ENCODE measurements around the gene TSPO2.
"Not testable (repeated sequence)": the region's sequence is repeated elsewhere in the genome, so short reads cannot be mapped to it uniquely, and the experiment has no call there.

The TSPO2 gene, protein sequence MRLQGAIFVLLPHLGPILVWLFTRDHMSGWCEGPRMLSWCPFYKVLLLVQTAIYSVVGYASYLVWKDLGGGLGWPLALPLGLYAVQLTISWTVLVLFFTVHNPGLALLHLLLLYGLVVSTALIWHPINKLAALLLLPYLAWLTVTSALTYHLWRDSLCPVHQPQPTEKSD

DNA sequence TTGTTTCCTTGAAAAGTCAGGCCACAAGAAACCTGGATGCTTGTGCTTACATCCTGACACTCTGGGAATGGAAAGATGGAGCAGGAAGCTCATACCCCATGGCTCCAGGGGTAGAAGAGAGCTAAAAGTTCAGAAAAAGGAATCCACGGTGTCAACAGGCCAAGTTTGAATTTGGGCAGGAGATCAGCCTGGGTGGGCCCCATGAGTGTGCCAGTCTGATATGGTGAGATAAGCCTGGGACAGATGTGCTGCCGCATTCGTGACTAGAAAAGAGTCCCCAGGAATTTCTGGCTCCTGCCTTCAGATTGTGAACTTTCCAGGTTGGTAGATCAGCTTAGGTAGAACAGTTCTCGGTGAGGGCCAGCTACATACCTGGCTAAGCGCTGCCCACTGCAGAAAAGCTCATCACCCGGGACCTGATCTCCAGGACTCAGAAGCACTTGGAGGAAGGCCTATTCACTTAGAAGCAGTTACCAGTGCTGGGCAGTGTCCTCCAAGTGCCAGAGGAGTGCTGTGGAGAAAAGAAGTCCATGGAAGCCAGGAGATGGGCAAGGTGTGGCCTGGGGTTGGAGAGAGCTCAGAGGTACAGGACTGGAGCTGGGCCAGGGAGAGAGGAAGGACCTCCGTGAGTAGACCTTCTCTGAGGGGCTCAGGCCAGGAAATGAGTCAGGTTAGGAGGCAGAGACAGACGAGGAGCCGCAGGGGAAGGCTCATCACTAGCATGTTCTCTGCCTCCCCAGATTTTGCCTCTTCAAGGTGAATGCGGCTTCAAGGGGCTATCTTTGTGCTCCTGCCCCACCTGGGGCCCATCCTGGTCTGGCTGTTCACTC, at the start of gene TSPO2:
Gene TSPO2 (plus strand): TSS at position 242 of the 830 bp plus-strand sequence. CDS start 519 bp downstream, at position 761.
- no peak for FAIRE-seq

DNA sequence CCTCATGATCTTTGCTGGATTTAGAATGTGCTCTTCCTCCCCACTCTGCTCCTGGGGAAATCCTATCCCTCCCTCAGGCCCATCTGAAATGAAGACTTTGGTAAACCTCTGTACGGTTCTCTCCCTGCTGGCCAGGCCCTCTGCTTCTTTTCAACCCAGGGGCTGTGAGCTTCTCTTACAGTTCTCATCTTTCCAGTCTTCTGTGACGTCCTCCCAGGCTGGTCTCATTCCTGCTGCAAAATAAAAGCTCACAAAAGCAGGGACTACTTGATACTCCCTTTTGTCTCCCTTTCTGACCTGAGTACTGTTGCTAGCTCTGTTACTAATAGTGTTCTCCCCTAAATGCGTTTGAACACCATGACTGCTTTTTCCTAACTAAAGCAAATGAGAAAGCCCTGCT, 49.5 kb upstream of the TSPO2 start:
- no peak for FAIRE-seq

DNA sequence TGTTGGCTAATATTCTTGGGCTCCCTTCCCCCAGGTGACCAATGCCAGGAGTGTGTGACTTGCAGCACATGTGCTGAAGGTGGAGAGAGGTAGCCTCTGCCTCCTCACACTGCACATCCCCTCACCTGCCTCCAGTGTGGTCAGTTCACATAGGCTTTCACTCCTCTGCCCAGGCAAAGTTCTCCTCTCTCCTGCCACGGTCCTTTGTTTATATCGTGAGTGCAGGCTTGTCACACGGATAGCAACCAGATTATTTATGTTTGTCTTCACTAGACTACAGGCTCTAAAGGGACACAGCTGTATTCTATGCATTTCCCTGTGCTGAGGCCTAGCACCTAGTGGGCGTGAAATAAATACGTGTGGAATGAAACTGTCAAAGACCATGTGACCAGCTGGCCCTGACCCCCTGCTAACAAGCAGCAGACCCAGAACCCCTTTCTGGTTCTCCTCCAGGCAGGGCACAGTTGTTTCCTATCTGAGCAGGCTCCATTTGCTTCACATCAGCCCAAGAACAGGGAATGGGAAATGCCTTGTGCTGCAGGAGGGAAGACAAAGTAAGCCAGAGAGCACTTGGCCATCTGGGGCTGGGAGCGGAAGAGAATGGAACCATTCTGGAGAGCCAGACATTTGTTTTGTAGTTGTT, 45.6 kb upstream of the TSPO2 start:
- no peak for FAIRE-seq

DNA sequence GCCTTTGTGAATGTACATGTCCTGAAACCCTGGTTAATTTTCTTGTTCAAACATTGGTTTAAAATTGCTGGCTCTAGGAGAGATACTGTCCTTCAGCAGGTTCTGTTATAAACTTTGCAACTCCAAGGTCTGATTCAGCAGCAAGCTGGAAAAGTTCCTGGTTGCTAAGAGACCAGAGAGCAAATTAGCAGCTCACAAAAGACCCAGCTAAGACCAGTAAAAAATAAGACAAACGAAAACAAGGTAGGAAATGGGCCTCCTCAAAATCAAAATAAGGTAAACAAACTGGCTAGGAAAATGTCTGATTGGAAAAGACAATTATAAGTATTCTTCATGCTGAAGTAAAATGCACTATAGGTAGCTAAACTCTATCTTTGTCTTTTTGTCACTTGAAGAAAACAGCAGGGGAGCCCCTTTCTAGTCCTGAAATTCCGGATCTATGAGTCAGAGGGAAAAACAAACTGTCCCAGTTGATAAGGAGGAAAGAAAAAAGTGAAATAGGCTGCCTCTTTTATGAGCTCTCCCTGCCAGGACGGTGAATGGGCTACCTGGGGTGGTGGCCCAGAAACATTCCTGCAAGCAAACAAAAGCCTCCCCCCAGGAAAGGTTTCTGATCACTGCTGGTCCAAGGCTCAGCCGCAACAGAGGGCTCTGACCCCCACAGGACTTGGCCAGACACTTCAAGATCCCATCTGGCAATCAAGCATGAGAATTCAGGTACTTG, 44.9 kb upstream of the TSPO2 start:
- no peak for FAIRE-seq

DNA sequence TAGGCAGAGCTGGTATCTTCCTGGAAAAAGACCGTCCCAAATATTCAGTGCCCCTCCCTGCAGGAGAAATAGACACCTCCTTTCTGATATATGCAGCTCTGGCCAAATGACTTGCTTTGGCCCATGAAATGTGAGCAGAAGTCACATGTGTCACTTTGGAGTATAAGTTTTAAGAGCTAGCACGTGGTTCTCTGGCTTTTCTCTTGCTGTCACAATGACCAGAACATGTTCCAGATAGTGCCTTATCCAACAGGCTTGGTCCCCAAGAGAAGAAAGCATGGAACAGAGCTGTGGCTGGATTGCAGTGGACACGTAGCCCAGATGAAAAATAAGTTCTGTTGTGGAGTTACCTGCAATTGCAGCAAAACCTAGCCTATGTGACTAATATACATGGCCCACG, 43.6 kb upstream of the TSPO2 start:
- no peak for FAIRE-seq

DNA sequence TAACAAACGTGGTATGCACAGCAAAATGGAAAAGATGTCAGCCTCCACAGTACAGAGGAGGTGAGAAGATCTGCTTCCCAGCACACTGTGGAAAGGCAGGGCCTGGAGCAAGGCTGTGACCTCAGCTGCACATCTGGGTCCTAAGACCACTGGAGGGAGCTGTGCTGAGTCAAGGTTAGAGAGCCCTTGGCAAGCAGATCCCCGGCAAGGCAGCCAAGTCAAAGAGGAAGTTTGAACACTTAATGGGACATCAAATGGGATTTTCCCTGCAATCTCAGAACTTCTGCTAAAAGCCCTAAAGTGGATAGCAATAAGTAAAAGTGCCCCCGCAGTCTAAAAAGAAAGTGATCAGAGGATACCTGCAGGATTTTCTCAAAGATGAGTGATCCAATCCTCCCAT, 42.7 kb upstream of the TSPO2 start:
- no peak for FAIRE-seq

DNA sequence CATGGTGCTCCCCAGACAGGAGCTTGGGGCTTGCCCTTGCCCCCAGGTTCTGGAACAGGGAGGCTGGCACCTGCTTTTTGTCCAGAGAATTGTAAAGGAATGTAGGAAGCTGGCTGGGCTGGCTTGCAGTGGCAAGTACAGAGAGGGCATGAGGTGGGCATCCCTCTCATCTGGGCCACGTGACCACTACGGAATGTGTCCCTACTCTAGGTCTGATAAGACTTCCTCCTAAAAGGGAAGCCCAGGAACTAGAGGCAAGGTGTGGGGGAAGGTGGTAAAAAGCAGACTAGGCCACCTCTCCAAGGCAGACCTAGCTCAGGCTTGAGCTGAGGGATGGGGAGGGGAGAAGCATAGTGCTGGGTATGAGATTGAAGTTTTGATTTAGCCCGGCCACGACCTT, 42.0 kb upstream of the TSPO2 start:
- no peak for FAIRE-seq

DNA sequence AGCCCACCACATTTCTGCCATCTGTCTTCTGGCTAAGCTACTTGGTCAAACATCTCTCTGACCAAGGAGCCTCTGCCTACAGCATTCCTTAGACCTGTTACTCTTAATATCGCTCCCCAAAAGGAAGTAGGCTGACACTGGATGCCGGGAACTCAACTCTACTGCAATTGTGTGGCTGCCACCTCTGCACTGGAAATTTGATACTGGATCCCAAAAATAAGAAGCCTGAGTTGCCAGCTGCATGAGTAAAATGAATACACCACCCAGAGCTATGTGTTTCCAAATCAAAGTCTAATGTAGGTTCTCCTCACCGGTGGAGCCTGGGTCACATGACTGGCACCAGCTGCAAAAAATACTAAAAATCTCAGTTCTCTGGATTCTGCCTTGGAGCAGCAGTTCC, 40.1 kb upstream of the TSPO2 start:
- no peak for FAIRE-seq

DNA sequence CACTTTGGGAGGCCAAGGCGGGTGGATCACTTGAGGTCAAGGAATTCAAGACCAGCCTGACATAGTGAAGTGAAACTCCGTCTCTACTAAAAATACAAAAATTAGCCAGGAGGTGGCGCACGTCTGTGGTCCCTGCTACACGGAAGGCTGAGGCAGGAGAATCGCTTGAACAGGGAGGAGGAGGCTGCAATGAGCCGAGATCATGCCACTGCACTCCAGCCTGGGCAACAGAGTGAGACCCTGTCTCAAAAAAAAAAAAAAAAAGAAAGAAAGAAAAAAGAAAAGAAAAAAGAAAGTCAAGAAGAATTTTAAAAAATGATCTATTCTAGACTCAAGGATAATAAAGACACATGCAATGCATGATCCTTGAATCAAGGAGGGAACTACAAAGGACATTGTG, 36.0 kb upstream of the TSPO2 start:
- not testable (repeated sequence) for FAIRE-seq

DNA sequence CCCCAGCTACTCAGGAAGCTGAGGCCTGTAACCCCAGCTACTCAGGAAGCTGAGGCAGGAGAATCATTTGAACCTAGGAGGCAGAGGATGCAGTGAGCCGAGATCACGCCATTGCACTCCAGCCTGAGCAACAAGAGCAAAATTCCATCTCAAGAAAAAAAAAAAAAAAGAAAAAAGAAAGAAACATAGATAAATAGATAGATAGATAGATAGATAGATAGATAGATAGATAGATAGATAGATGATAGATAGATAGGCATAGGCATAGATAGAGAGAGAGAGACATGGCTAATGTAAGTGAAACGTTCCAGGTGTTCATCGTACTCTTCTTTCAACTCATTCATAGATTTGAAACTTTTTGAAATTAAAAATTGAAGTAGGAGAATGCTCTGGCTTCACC, 35.3 kb upstream of the TSPO2 start:
- not testable (repeated sequence) for FAIRE-seq

DNA sequence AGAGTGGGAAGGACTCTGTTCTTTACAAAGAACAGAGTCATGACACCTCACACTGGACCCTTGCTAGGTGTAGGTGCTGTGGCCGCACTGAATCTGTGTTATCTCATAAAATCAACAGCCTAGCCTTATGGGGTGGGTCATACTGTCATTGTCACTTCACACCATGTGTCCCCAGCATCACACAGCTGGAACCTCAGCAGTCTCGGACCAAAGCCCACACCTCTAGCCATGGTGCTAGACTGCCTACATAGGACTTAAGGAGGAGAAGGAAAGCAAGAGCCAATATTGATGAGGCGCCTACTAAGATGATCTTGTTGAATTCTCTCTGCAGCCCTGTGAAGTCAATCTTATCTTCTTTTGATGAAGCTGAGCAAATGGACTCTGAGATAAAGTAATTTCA, 34.3 kb upstream of the TSPO2 start:
- no peak for FAIRE-seq

DNA sequence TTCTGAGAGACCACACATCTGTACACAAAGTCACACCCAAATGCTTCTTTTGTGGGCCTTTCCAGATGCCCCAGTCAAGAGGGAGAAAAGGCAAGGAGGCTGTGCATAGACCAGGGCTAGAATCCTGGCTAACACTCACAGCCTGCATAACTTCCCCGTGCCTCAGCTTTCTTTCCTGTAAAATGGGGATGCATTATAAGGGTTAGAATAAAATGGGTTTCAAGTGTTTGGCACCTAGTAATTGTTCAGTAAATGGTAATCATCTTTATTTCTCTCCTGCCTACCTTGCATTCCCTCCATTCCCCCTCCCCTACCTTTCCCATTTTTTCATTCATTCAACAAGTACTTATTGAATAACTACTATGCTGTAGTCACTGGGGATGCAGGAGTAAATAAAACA, 32.6 kb upstream of the TSPO2 start:
- no peak for FAIRE-seq

DNA sequence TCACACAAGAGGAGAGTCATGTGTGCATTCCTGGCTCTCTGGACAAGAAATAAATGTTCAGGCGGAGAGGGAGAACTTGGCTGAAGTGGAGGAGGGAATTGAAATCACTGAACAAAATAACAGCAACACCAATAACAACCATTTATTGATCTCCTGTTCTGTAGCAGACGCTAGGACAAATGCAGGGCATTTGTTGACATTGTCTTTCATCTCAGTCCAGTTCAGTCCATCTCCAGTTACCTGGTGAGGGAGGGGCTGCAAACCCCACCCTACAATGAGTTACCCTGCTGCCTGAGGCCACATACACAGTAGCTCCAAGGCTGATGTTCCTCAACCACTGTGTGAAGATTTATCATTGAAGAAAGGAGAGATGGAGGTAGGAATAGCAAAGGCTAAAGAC, 30.6 kb upstream of the TSPO2 start:
- FAIRE-seq: no peak

DNA sequence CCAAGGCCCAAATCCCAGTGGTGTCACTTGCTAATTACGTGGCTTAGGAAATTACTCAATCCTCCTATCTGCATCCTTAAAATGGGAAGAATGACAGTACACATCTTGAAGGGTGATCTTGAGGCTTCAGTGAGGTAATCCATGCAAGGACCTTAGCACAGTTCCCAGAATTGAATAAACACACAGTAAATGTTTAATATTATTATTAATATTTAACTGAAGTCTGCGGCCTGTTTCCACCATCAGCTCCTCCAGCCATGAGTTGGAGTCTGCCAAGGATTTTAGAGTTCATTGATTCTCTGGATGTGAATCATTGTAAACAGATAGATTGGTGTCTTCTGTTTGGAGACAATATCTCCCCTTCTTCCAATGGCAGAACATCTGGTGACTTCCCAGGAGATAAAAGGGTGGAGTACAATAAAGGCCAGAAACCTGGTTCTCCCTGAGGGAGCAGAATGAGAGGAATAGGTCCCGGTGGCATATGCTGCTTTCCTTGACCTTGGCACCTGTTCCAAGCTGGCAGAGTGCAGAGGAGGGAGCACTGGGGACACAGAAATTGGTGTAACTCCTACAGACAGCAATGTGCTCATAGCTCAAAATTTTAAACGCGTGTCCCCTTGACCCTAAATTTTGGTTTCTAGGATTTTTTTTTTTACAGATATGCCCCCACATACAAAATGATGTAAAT, 28.7 kb upstream of the TSPO2 start:
- no peak for FAIRE-seq

DNA sequence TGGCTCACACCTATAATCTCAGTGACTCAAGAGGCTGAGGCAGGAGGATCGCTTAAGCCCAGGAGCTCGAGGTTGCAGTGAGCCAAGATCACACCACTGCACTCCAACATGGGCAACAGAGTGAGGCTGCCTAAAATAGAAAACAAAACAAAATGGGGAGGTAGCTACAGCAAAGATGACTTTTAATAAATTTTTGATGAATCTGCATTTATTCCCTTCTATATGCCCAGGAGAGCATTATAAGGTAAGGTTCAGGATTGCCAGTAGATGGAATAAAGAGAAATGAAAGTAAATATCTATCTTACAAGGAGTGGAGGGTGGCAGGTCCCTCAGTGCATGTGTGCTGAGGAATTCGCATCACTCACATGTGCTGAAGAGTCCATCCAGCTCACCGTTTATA, 27.5 kb upstream of the TSPO2 start:
- no peak for FAIRE-seq

DNA sequence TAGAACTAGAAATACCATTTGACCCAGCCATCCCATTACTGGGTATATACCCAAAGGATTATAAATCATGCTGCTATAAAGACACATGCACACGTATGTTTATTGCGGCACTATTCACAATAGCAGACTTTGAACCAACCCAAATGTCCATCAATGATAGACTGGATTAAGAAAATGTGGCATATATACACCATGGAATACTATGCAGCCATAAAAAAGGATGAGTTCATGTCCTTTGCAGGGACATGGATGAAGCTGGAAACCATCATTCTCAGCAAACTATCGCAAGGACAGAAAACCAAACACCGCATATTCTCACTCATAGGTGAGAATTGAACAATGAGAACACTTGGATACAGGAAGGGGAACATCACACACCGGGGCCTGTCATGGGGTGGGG, 26.4 kb upstream of the TSPO2 start:
- FAIRE-seq: not testable (repeated sequence)

DNA sequence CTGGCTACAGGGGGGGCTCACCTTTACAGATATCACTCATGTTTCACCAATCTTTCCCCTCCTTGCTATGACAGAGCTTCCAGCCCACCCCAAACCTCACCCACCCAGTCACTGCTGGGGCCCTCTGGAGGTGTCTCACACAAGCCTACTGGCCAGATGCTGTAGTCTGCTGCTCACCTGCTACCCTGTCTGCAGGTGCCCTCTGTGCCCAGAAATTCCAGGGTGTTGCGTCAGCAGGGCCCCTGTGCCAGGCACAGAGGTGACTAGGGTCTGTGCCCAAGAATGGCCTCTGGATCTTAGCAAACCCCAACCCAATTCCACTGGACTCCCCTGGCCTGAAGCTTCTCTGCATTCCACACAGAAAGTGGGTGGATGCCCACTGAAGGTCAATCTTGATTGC, 24.6 kb upstream of the TSPO2 start:
- FAIRE-seq: no peak

DNA sequence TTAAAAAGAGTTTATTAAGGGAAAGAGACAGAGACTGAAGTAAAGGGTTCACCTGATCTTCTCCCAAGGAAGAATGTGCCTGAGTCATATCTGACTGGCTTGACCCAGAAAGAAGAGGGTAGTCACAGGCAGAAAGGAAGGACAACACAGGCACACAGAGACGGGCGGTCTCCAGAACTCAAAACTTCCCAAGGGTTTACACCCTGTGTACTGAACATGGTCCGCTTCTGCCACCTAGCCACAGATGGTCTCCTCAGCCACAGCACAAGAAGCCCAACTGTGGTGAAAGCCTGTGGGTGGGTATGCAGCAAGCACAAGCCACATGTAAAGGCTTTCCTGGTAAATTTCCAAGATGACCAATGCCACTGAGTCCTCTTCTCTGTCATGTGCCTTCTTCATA, 20.4 kb upstream of the TSPO2 start:
- no peak for FAIRE-seq

DNA sequence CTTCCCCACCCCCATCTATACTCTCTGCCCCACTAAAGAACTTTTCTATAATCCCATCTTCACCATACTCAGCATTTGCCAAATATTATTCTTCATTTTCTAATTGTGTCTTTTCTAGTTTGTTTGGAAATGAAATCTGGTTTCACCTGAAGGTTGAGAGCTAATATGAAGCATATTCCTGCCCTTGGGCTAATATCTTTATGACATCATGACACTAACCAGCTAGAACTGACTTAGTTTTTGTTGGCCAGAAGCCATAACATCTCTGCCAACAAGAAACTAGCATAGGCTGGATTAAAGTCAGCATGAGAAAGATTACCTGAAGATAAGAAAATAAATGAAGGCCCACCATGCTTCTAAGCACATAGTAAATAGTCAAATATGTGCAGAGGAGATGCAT, 20.0 kb upstream of the TSPO2 start:
- no peak for FAIRE-seq

DNA sequence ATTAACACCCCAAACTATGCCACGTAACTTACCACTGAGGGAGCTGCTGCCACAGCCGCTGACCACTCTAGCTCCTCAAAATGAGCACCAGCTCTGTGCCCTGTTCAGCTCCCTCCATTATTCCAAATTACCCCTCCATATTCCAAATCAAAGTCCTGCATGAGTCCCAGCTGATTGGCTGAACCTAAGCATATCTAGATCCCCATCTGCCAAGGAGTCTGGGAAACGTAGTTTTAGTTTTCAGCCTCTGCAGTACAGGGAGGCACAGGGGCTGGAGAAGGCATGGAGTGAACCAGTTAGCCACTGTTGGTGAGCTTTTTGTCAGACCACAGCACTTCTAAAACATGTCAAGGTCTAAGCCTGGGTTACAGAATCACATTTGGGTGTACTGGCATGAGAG, 19.2 kb upstream of the TSPO2 start:
- FAIRE-seq: no peak

DNA sequence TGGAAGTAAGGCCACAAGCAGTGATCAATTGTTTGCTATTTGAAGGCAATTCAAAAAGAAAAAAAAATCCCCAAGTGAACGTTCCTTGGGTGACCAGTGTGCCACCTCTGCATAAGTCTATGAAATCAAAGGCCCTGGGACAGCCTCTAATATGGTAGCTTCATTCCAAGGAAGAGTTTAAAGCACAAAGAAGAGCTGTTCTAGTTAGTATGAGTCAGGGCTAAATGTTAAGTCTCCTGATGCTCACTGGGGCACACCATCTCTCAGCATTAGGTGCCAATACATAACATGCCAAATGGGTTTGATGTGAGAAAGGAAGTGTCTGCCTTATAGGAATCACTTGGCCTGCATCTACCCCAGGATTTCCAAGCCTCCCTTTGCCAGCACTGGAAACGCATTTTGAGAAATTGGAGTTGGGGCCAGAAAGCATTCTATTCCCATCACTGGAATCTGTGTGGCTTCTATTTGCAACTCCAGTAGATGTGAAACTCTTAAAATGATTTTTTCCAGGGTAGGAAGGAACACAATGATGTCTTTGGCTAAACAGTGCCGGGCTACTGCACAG, 16.2 kb upstream of the TSPO2 start:
- FAIRE-seq: no peak

DNA sequence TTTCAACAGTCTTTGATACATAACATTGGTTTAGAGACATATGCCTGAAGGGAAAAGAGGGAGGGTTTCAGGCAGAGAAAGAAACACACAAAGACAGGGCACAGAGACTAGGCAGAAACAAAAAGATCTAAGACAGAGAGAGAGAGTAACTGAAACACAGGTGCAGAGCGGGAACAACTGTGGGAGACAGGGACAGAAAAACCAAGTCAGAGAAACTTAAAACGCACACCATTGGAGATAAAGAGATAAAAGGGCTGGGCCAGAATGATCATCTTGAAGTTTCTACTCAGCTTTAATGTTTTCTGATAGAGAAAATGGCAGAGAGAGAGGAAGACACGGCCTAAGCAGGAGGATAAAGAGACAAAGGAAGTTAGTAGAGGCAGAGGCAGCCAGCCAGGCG, 15.0 kb upstream of the TSPO2 start:
- no peak for FAIRE-seq

All from endometrium (tissue), 2 donors.